ENCODE measurements around the gene SRP9.
"Not testable (repeated sequence)": the region's sequence is repeated elsewhere in the genome, so short reads cannot be mapped to it uniquely, and the experiment has no call there.

The SRP9 gene

DNA sequence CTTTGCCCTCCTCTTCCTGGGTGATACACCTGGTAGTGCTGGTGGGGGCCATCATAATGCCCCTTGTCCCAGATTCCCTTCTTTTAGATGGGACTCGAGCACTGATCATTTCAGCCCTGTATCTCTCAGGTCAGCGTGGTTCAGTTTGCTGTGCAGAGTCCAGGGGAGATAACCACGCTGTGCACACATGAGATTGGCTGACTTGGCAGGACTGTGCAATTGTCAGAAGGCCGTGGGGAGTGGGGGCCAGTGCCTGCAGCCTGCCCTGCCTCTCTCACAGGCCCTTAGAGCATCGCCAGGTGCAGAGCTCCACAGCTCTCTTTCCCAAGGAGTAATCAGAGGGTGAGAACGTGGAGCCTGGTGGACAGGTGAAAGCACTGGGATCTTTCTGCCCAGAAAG is 47.5 kb downstream of the SRP9 start:
- Histone ChIP-seq H3K4me1 (ENCODE audit: control insufficient read depth, insufficient read depth, low read length) (peaks cover 34% of the 10 kb centered on the region), H3K4me3 (ENCODE audit: low read length) (no peak overlapping the region), H3K9ac (ENCODE audit: low read length) (no peak overlapping the region), H3K36me3 (ENCODE audit: control insufficient read depth, insufficient read depth, low read length) (no peaks in the 10 kb centered on the region), H3K9me3 (ENCODE audit: control insufficient read depth, low read length) (no peaks in the 10 kb centered on the region), H3K27me3 (ENCODE audit: control insufficient read depth, insufficient read depth, low read length) (no peaks in the 10 kb centered on the region)

DNA sequence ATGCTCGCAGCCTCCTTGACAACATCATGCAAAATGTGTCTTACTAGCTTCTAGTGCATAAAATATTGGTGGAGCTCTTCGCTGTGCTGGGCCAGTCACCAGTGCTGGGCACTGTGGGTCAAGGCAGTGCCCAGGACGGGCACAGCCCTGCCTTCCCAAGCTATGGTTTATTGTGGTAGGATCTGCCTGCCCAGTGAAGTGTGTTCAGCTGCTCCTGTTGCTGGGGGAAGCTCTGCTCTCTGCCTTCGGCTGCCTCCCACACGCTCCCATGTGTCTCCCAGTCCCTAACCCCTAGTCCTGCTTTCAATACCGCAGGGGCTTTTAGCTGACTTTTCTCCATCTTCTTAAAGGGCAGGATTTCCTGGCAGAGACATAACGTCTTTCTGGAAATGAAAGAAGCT is 48.0 kb downstream of the SRP9 start:
- Histone ChIP-seq H3K4me3 (ENCODE audit: low read length) (no peak overlapping the region), H3K27me3 (ENCODE audit: control insufficient read depth, insufficient read depth, low read length) (no peaks in the 10 kb centered on the region), H3K9ac (ENCODE audit: low read length) (peak overlapping the region; percentile 13), H3K9me3 (ENCODE audit: control insufficient read depth, low read length) (no peaks in the 10 kb centered on the region), H3K4me1 (ENCODE audit: control insufficient read depth, insufficient read depth, low read length) (peaks cover 29% of the 10 kb centered on the region), H3K36me3 (ENCODE audit: control insufficient read depth, insufficient read depth, low read length) (no peaks in the 10 kb centered on the region)

DNA sequence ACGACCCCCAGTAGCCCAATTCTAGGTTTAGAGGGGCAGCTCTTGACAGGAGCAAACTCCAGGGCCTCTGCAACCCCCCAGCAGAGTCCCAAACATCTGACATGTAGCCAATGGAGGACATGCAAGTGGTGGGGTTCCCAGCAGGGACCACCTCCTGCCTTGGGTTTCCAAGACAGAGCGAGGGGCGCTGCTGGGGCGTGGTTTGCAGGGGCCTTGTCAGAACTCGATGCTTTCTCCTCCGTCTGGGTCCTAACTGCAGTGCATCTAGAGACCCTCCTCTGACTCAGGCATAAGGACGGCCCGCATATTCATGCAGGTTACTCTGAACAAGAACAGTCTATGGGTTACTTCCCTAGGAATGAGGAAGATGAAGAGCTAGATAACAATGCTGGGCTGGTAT is 49.5 kb downstream of the SRP9 start:
- Histone ChIP-seq H3K9me3 (ENCODE audit: control insufficient read depth, low read length) (no peaks in the 10 kb centered on the region), H3K4me1 (ENCODE audit: control insufficient read depth, insufficient read depth, low read length) (peaks cover 22% of the 10 kb centered on the region), H3K4me3 (ENCODE audit: low read length) (no peak overlapping the region), H3K27me3 (ENCODE audit: control insufficient read depth, insufficient read depth, low read length) (no peaks in the 10 kb centered on the region), H3K36me3 (ENCODE audit: control insufficient read depth, insufficient read depth, low read length) (no peaks in the 10 kb centered on the region), H3K9ac (ENCODE audit: low read length) (no peak overlapping the region)

DNA sequence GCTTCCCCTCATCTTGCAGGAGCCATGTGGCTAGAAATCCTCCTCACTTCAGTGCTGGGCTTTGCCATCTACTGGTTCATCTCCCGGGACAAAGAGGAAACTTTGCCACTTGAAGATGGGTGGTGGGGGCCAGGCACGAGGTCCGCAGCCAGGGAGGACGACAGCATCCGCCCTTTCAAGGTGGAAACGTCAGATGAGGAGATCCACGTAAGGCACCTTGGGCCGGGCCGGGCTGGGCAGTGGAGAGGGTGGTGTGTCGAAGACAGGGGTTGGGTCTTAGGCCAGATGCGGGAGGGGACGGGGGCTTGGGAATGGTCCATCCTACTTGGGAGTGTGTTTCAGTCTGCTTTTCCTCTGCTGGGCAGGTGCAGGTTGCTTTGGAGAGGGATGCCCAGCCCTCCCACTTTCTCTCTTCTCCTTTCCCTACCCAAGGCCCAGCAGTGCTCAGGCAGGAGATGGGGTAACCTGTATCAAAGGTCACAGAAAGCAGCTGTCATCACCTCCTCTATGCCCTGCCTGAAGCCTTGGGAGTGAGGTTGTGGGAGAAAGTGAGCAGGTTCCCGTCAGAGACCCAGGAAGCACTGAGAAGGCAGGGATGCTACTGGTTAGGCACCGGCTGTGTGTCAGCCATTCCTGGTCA is 51.2 kb downstream of the SRP9 start:
- Histone ChIP-seq H3K36me3 (ENCODE audit: control insufficient read depth, insufficient read depth, low read length) (no peaks in the 10 kb centered on the region), H3K4me1 (ENCODE audit: control insufficient read depth, insufficient read depth, low read length) (peaks cover 22% of the 10 kb centered on the region), H3K4me3 (ENCODE audit: low read length) (no peak overlapping the region), H3K9ac (ENCODE audit: low read length) (no peak overlapping the region), H3K9me3 (ENCODE audit: control insufficient read depth, low read length) (no peaks in the 10 kb centered on the region), H3K27me3 (ENCODE audit: control insufficient read depth, insufficient read depth, low read length) (no peaks in the 10 kb centered on the region)

DNA sequence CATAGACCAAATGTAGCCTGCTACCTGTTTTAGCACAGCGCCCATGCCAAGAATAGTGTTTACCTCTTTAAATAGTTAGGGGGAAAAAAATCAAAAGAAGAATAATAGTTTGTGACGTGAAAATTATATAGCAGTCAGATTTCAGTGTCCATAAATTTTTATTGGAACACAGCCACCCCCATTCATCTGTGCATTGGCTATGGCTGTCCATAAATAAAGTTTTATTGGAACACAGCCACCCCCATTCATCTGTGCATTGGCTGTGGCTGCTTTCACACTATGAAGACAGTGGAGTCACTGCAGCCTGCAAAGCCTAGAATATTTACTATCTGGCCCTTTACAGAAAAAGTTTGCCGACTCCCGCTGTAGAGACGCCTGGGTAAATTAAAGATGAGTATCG is 53.2 kb downstream of the SRP9 start:
- Histone ChIP-seq H3K36me3 (ENCODE audit: control insufficient read depth, insufficient read depth, low read length) (no peaks in the 10 kb centered on the region), H3K9ac (ENCODE audit: low read length) (no peak overlapping the region), H3K9me3 (ENCODE audit: control insufficient read depth, low read length) (no peaks in the 10 kb centered on the region), H3K4me1 (ENCODE audit: control insufficient read depth, insufficient read depth, low read length) (peaks cover 3% of the 10 kb centered on the region), H3K27me3 (ENCODE audit: control insufficient read depth, insufficient read depth, low read length) (no peaks in the 10 kb centered on the region), H3K4me3 (ENCODE audit: low read length) (no peak overlapping the region)

DNA sequence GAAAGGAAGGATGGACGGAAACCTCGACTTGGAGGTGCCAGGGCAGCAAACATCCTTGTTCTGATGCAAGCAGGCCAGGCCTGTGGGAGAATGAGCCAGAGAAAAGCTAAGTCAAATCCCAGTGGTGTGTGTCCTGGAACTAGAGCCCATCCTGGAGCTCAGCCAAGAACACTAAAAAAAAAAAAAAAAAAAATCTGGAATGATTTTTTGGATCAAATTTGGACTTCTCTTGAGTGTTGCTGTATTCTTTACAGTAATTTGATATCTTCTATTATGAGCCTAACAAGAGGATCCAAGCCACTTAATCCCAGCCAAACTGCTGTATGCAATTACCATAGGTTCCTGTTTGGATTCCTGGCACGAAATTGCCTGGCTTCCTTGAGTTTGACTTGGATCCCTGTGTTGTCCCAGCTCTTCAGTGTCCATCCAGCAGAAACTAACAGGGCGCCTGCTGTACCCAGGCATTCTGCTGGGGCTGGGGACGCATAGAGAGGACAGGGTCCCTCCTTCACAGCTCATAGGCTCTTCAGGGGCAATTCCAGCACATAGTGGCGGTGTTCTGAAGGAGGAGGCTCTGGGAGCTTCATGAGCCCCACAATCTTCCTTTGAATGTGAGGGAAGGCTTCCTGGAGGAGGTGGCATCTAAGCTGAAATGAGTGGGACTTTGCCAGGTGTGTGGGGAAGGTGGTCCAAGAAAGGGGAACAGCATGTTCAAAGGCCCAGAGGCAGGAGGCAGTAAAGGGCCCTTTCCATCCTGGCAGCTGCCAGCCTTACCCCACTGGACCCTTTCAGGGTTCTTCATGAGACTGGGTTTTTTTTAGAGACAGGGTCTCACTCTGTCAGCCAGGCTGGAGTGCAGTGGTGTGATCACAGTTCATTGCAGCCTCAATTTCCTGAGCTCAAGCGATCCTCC is 57.0 kb downstream of the SRP9 start:
- no peaks in the 10 kb centered on the region for H3K9me3 ChIP-seq (ENCODE audit: control insufficient read depth, low read length)
- no peaks in the 10 kb centered on the region for H3K27me3 ChIP-seq (ENCODE audit: control insufficient read depth, insufficient read depth, low read length)
- H3K36me3 ChIP-seq (ENCODE audit: control insufficient read depth, insufficient read depth, low read length): no peaks in the 10 kb centered on the region
- H3K4me1 ChIP-seq (ENCODE audit: control insufficient read depth, insufficient read depth, low read length): no peaks in the 10 kb centered on the region
- no peak overlapping the region for H3K9ac ChIP-seq (ENCODE audit: low read length)
- no peak overlapping the region for H3K4me3 ChIP-seq (ENCODE audit: low read length)

DNA sequence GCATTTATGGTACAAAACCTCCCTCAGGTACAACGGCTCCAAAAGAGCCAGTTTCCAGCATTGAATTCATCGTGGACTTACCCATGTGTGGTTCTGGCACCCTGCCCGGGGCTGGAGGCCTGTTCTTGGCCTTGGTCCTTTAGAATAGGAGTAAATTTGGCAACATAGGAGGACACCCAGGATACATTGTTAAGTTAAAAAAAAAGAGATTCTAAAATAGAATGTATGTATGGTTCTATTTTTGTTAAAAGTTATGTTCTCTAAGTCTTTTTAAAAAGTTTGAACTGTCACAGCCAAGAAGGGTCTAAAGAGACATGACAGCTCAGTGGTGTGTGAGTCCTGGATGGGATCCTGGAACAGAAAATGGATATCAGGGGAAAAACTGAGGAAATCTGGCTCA is 58.2 kb downstream of the SRP9 start:
- H3K27me3 ChIP-seq (ENCODE audit: control insufficient read depth, insufficient read depth, low read length): no peaks in the 10 kb centered on the region
- H3K4me3 ChIP-seq (ENCODE audit: low read length): no peak overlapping the region
- H3K9me3 ChIP-seq (ENCODE audit: control insufficient read depth, low read length): no peaks in the 10 kb centered on the region
- no peaks in the 10 kb centered on the region for H3K4me1 ChIP-seq (ENCODE audit: control insufficient read depth, insufficient read depth, low read length)
- H3K36me3 ChIP-seq (ENCODE audit: control insufficient read depth, insufficient read depth, low read length): no peaks in the 10 kb centered on the region
- H3K9ac ChIP-seq (ENCODE audit: low read length): no peak overlapping the region

DNA sequence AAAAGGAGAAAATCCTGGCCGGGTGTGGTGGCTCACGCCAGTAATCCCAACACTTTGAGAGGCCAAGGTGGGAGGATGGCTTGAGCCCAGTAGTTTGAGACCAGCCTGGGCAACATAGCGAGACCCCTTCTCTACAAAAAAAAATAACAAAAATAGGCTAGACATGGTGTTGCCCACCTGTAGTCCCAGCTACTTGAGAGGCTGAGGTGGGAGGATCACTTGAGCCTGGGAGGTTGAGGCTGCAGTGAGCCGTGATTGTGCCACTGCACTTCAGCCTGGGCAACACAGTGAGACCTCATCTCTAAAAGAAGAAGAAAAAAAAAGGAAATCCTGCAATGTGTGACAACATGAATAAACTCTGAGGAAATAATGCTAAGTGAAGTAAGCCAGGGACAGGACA is 58.7 kb downstream of the SRP9 start:
- H3K27me3 ChIP-seq (ENCODE audit: control insufficient read depth, insufficient read depth, low read length); H3K9me3 ChIP-seq (ENCODE audit: control insufficient read depth, low read length); H3K4me1 ChIP-seq (ENCODE audit: control insufficient read depth, insufficient read depth, low read length); H3K9ac ChIP-seq (ENCODE audit: low read length); H3K36me3 ChIP-seq (ENCODE audit: control insufficient read depth, insufficient read depth, low read length); H3K4me3 ChIP-seq (ENCODE audit: low read length): not testable (repeated sequence)

DNA sequence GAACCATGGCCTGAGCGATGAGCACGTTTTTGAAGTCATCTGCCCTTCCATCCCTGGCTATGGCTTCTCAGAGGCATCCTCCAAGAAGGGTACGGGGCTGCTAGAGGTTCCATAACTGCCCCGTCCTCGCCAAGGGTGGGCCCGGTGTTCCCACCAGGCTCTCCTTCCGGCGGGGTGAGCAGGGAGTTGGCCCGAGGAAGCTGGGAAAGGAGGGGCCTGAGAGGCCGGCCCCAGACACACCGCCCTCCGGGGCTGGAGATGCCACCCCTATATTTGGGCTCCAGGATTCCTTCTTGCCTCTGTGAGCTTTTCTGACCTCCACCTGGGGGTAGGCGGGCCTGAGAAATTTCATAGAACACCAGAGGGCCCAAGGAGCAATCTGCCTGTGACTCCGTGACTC is 61.2 kb downstream of the SRP9 start:
- no peaks in the 10 kb centered on the region for H3K36me3 ChIP-seq (ENCODE audit: control insufficient read depth, insufficient read depth, low read length)
- no peaks in the 10 kb centered on the region for H3K27me3 ChIP-seq (ENCODE audit: control insufficient read depth, insufficient read depth, low read length)
- H3K4me1 ChIP-seq (ENCODE audit: control insufficient read depth, insufficient read depth, low read length): no peaks in the 10 kb centered on the region
- H3K9me3 ChIP-seq (ENCODE audit: control insufficient read depth, low read length): no peaks in the 10 kb centered on the region
- no peak overlapping the region for H3K9ac ChIP-seq (ENCODE audit: low read length)
- H3K4me3 ChIP-seq (ENCODE audit: low read length): no peak overlapping the region

Data from mucosa of stomach (tissue), 1 donor.